ENCODE measurements around the gene NPNT. TPM values are rescaled to one million over a fixed set of nuclear protein-coding genes. Genes with fewer than 3 reads are reported as not detected.

Gene NPNT
- total RNA-seq, 1 donor from 2014 or later = 3.1 TPM

DNA sequence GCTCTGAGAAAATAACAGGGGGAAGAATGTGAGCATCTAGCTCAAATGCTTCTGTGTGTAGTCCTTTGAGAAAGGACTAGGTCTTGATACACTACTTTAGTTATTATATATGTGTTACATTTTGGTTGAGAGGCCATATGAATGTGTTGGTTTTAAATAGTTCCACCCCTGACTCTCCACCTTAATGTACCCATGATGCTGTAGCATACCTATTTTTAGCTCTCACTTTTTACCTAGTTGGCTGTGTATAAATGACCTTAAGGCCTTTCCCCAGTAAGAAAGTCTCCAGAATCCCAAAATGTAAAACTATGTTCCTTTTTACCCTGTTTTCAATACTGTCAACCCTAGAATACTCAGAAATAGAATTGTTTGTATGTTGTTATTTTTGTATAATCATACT, 20.0 kb upstream of the NPNT start:
- Histone ChIP-seq H3K9me3 (ENCODE audit: insufficient read depth, low read depth, low read length) (no peaks in the 10 kb centered on the region), H3K4me1 (ENCODE audit: insufficient read depth, low read length) (no peaks in the 10 kb centered on the region), H3K4me2 (ENCODE audit: low read length) (no peak overlapping the region), H3K79me2 (ENCODE audit: insufficient read depth, low read length) (no peaks in the 10 kb centered on the region), H3K4me3 (ENCODE audit: insufficient read depth, low read depth, low read length) (no peak overlapping the region), H4K20me1 (ENCODE audit: insufficient read depth, low read length) (no peaks in the 10 kb centered on the region), H2AFZ (ENCODE audit: low read depth, low read length) (no peak overlapping the region), H3K9ac (ENCODE audit: low read length) (no peak overlapping the region), H3K36me3 (ENCODE audit: insufficient read depth, low read length) (no peaks in the 10 kb centered on the region), H3K27ac (ENCODE audit: low read depth, low read length) (no peak overlapping the region), H3K27me3 (ENCODE audit: insufficient read depth, low read length) (no peaks in the 10 kb centered on the region)
- H3K4me1 Mint-ChIP-seq (ENCODE audit: low read depth, unreplicated experiment) = no peaks in the 10 kb centered on the region
- TF ChIP-seq EZH2 (IDR thresholded peaks at IDR 0.05; ENCODE audit: insufficient read depth, low read length) = no peak
- TF ChIP-seq, protein P1, sequence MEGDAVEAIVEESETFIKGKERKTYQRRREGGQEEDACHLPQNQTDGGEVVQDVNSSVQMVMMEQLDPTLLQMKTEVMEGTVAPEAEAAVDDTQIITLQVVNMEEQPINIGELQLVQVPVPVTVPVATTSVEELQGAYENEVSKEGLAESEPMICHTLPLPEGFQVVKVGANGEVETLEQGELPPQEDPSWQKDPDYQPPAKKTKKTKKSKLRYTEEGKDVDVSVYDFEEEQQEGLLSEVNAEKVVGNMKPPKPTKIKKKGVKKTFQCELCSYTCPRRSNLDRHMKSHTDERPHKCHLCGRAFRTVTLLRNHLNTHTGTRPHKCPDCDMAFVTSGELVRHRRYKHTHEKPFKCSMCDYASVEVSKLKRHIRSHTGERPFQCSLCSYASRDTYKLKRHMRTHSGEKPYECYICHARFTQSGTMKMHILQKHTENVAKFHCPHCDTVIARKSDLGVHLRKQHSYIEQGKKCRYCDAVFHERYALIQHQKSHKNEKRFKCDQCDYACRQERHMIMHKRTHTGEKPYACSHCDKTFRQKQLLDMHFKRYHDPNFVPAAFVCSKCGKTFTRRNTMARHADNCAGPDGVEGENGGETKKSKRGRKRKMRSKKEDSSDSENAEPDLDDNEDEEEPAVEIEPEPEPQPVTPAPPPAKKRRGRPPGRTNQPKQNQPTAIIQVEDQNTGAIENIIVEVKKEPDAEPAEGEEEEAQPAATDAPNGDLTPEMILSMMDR (IDR thresholded peaks at IDR 0.05; ENCODE audit: insufficient read depth, low read depth, low read length) = no peak
- DNase-seq (ENCODE audit: low read depth) = no peak
- peaks cover 8% of the 10 kb centered on the region for H3K27me3 Mint-ChIP-seq (ENCODE audit: low read depth, unreplicated experiment)
- no peaks in the 10 kb centered on the region for H3K36me3 Mint-ChIP-seq (ENCODE audit: low read depth, unreplicated experiment)
- no peak overlapping the region for H3K4me3 Mint-ChIP-seq (ENCODE audit: unreplicated experiment)
- FAIRE-seq = no peak
- no peak overlapping the region for H3K27ac Mint-ChIP-seq (ENCODE audit: unreplicated experiment)
- peaks cover 4% of the 10 kb centered on the region for H3K9me3 Mint-ChIP-seq (ENCODE audit: unreplicated experiment)

DNA sequence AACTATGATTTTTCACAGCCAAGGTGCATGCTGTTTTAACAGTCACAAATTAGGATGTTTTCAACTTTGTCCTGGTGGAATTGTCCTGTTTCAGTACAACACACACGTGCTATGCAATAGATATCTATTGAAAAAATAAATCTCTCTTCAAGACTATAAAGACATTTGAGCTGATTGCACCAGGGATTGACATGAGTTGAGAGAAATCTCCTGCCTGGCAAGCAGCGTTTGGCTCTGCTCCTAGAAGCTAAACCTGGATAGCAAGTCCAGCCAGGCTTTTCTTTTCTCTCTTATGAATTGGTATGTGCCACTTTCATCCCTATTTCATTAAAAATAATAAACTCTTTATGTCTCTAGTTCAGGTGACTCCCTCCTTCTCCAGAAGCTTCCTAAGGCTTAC, 16.6 kb upstream of the NPNT start:
- FAIRE-seq (no peak), DNase-seq (ENCODE audit: low read depth) (no peak)
- Mint-ChIP-seq H3K36me3 (ENCODE audit: low read depth, unreplicated experiment) (no peaks in the 10 kb centered on the region), H3K9me3 (ENCODE audit: unreplicated experiment) (peaks cover 4% of the 10 kb centered on the region), H3K27ac (ENCODE audit: unreplicated experiment) (no peak overlapping the region), H3K4me1 (ENCODE audit: low read depth, unreplicated experiment) (no peaks in the 10 kb centered on the region), H3K4me3 (ENCODE audit: unreplicated experiment) (no peak overlapping the region), H3K27me3 (ENCODE audit: low read depth, unreplicated experiment) (peaks cover 8% of the 10 kb centered on the region)
- no peak overlapping the region for H3K9ac ChIP-seq (ENCODE audit: low read length)
- H2AFZ ChIP-seq (ENCODE audit: low read depth, low read length) = no peak overlapping the region
- H3K36me3 ChIP-seq (ENCODE audit: insufficient read depth, low read length) = no peaks in the 10 kb centered on the region
- no peak overlapping the region for H3K4me2 ChIP-seq (ENCODE audit: low read length)
- no peaks in the 10 kb centered on the region for H3K4me1 ChIP-seq (ENCODE audit: insufficient read depth, low read length)
- no peaks in the 10 kb centered on the region for H3K27me3 ChIP-seq (ENCODE audit: insufficient read depth, low read length)
- H4K20me1 ChIP-seq (ENCODE audit: insufficient read depth, low read length) = no peaks in the 10 kb centered on the region
- H3K9me3 ChIP-seq (ENCODE audit: insufficient read depth, low read depth, low read length) = no peaks in the 10 kb centered on the region
- no peak overlapping the region for H3K4me3 ChIP-seq (ENCODE audit: insufficient read depth, low read depth, low read length)
- H3K79me2 ChIP-seq (ENCODE audit: insufficient read depth, low read length) = no peaks in the 10 kb centered on the region
- H3K27ac ChIP-seq (ENCODE audit: low read depth, low read length) = no peak overlapping the region
- no peak for TF ChIP-seq EZH2 (IDR thresholded peaks at IDR 0.05; ENCODE audit: insufficient read depth, low read length)
- TF ChIP-seq, protein P1 (IDR thresholded peaks at IDR 0.05; ENCODE audit: insufficient read depth, low read depth, low read length) = no peak

DNA sequence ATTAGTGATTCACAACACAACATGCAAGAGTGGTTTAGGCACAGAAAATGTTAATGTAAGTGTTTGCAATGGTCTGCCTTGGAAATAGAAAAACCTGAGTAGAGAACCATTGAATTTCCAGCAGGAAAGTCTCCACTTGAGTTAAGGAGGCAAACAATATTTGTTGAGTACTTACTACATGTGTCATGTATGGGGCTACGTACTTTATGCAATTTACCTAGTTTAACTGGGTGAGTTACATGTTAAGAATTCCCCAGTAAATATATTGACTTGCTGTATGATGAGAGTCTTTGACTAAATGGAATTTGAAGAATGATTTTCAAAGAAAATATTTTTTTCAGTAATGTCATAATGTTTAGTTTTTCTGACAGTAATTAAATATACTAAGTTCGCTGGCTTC, 7.8 kb upstream of the NPNT start:
- no peak overlapping the region for H3K4me3 ChIP-seq (ENCODE audit: insufficient read depth, low read depth, low read length)
- DNase-seq (ENCODE audit: low read depth) = no peak

More for the DNA sequence above, 7.8 kb upstream of the NPNT start:
- Mint-ChIP-seq H3K27me3 (ENCODE audit: low read depth, unreplicated experiment) (peaks cover 29% of the 10 kb centered on the region), H3K27ac (ENCODE audit: unreplicated experiment) (no peak overlapping the region), H3K36me3 (ENCODE audit: low read depth, unreplicated experiment) (no peaks in the 10 kb centered on the region), H3K9me3 (ENCODE audit: unreplicated experiment) (no peaks in the 10 kb centered on the region), H3K4me3 (ENCODE audit: unreplicated experiment) (no peak overlapping the region), H3K4me1 (ENCODE audit: low read depth, unreplicated experiment) (no peaks in the 10 kb centered on the region)
- no peak overlapping the region for H3K9ac ChIP-seq (ENCODE audit: low read length)
- no peak overlapping the region for H2AFZ ChIP-seq (ENCODE audit: low read depth, low read length)
- H3K4me1 ChIP-seq (ENCODE audit: insufficient read depth, low read length) = no peaks in the 10 kb centered on the region
- H4K20me1 ChIP-seq (ENCODE audit: insufficient read depth, low read length) = no peaks in the 10 kb centered on the region
- no peaks in the 10 kb centered on the region for H3K79me2 ChIP-seq (ENCODE audit: insufficient read depth, low read length)
- H3K27me3 ChIP-seq (ENCODE audit: insufficient read depth, low read length) = peaks cover 22% of the 10 kb centered on the region
- FAIRE-seq = no peak
- no peak overlapping the region for H3K4me2 ChIP-seq (ENCODE audit: low read length)
- no peak for TF ChIP-seq EZH2 (IDR thresholded peaks at IDR 0.05; ENCODE audit: insufficient read depth, low read length)
- TF ChIP-seq, protein P1 (IDR thresholded peaks at IDR 0.05; ENCODE audit: insufficient read depth, low read depth, low read length) = no peak
- H3K27ac ChIP-seq (ENCODE audit: low read depth, low read length) = no peak overlapping the region
- no peaks in the 10 kb centered on the region for H3K36me3 ChIP-seq (ENCODE audit: insufficient read depth, low read length)
- no peaks in the 10 kb centered on the region for H3K9me3 ChIP-seq (ENCODE audit: insufficient read depth, low read depth, low read length)
